Measurements from ENCODE around the gene SOX2. TPM values are rescaled to one million over a fixed set of nuclear protein-coding genes. Genes with fewer than 3 reads are reported as not detected.

Gene SOX2
- 24.0 TPM for polyA plus RNA-seq (2012; ENCODE audit: insufficient read length, low read depth)

DNA sequence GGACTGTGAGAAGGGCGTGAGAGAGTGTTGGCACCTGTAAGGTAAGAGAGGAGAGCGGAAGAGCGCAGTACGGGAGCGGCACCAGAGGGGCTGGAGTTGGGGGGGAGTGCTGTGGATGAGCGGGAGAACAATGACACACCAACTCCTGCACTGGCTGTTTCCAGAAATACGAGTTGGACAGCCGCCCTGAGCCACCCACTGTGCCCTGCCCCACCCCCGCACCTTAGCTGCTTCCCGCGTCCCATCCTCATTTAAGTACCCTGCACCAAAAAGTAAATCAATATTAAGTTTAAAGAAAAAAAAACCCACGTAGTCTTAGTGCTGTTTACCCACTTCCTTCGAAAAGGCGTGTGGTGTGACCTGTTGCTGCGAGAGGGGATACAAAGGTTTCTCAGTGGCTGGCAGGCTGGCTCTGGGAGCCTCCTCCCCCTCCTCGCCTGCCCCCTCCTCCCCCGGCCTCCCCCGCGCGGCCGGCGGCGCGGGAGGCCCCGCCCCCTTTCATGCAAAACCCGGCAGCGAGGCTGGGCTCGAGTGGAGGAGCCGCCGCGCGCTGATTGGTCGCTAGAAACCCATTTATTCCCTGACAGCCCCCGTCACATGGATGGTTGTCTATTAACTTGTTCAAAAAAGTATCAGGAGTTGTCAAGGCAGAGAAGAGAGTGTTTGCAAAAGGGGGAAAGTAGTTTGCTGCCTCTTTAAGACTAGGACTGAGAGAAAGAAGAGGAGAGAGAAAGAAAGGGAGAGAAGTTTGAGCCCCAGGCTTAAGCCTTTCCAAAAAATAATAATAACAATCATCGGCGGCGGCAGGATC lies at the start of gene SOX2:
Gene SOX2, plus strand, starts transcription at position 601 of the 811 bp plus-strand sequence. CDS start 436 bp downstream, outside the sequence.
- TF ChIP-seq SIN3A (IDR thresholded peaks at IDR 0.05; ENCODE audit: borderline replicate concordance, insufficient read depth, low read length) (0 out of 2 replicates have a peak, but pooled peaks have one; percentile 42), TAF1 (IDR thresholded peaks at IDR 0.05; ENCODE audit: borderline replicate concordance, insufficient read depth, low read length) (peak; percentile 87; the same call in 1 of the 2 replicates), FOXP2 (optimal IDR thresholded peaks at IDR 0.05; ENCODE audit: borderline replicate concordance, extremely low read depth, extremely low read length, insufficient read depth) (no peak), POLR2AphosphoS5 (IDR thresholded peaks at IDR 0.05; ENCODE audit: low read depth, low read length) (peak; percentile 94)
- TF ChIP-seq, protein P1, sequence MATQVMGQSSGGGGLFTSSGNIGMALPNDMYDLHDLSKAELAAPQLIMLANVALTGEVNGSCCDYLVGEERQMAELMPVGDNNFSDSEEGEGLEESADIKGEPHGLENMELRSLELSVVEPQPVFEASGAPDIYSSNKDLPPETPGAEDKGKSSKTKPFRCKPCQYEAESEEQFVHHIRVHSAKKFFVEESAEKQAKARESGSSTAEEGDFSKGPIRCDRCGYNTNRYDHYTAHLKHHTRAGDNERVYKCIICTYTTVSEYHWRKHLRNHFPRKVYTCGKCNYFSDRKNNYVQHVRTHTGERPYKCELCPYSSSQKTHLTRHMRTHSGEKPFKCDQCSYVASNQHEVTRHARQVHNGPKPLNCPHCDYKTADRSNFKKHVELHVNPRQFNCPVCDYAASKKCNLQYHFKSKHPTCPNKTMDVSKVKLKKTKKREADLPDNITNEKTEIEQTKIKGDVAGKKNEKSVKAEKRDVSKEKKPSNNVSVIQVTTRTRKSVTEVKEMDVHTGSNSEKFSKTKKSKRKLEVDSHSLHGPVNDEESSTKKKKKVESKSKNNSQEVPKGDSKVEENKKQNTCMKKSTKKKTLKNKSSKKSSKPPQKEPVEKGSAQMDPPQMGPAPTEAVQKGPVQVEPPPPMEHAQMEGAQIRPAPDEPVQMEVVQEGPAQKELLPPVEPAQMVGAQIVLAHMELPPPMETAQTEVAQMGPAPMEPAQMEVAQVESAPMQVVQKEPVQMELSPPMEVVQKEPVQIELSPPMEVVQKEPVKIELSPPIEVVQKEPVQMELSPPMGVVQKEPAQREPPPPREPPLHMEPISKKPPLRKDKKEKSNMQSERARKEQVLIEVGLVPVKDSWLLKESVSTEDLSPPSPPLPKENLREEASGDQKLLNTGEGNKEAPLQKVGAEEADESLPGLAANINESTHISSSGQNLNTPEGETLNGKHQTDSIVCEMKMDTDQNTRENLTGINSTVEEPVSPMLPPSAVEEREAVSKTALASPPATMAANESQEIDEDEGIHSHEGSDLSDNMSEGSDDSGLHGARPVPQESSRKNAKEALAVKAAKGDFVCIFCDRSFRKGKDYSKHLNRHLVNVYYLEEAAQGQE (IDR thresholded peaks at IDR 0.05; ENCODE audit: insufficient read depth in 1 of 2, low read depth in 2 of 2, low read length in 2 of 2), result 0 out of 4 replicates have a peak, but pooled peaks of 1 of the 2 experiments have one; percentile 6

DNA sequence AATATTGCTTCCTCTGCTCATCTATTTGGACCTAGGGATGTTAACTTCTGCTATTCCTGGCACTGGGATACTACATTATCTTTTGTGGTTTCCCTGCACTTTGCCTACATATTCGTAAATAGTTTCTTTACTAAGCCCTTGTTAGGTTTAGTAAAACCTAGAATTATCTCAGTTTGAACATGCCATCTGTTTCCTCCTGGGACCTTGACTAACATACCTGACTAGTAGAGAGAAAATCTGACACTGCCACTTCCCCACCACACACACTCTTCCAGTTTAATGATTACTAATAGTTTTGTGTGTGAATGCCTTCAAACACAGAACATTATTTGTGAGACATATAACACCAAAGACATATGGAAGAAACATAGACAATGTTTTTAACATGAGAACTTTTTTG lies 28.2 kb upstream of the SOX2 start:
- TF ChIP-seq SIN3A (IDR thresholded peaks at IDR 0.05; ENCODE audit: borderline replicate concordance, insufficient read depth, low read length) (no peak), TAF1 (IDR thresholded peaks at IDR 0.05; ENCODE audit: borderline replicate concordance, insufficient read depth, low read length) (no peak), POLR2AphosphoS5 (IDR thresholded peaks at IDR 0.05; ENCODE audit: low read depth, low read length) (no peak), FOXP2 (optimal IDR thresholded peaks at IDR 0.05; ENCODE audit: borderline replicate concordance, extremely low read depth, extremely low read length, insufficient read depth) (no peak)
- TF ChIP-seq, protein P1 (IDR thresholded peaks at IDR 0.05; ENCODE audit: insufficient read depth in 1 of 2, low read depth in 2 of 2, low read length in 2 of 2), result no peak

DNA sequence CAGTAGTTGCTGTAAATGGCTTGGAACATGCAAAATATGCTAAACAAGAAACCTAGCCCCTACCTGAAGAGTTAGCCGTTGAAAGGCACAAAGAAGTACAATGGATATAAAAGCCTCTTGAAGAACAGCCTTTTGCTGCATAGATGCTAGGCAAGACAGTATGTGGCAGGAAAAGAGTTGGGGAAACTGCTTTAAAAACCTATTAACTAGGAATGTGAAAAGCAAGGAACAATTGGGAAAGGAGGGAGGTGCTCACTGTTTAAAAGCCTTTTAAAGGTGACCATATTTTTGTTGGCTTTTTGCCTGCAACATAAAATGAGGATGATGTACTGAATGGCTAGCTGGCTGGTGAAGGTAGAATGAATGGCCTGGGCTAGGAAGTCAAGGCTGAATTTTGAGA lies 24.5 kb upstream of the SOX2 start:
- TF ChIP-seq FOXP2 (optimal IDR thresholded peaks at IDR 0.05; ENCODE audit: borderline replicate concordance, extremely low read depth, extremely low read length, insufficient read depth) (no peak), TAF1 (IDR thresholded peaks at IDR 0.05; ENCODE audit: borderline replicate concordance, insufficient read depth, low read length) (no peak), SIN3A (IDR thresholded peaks at IDR 0.05; ENCODE audit: borderline replicate concordance, insufficient read depth, low read length) (no peak)
- TF ChIP-seq, protein P1 (IDR thresholded peaks at IDR 0.05; ENCODE audit: insufficient read depth in 1 of 2, low read depth in 2 of 2, low read length in 2 of 2), result no peak

DNA sequence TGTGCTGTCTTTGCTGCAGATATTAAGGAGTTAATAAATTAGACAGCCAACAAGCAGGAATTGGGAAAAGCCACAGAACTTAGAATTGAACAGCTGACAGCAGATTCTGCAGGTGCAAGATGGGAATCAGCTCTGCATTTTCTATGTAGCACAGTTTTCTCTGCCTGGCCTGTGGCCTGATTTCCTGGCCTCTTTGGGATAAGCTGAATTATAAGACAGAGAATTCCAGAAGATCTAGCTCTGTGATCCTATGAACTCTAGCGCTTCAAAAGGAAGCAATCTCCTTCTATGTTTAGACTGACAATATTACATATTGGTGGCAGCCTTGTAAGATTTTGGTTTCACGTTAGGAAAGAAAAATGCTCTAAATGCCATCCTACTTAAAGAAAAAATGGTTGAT lies 24.0 kb upstream of the SOX2 start:
- no peak for TF ChIP-seq SIN3A (IDR thresholded peaks at IDR 0.05; ENCODE audit: borderline replicate concordance, insufficient read depth, low read length)
- no peak for TF ChIP-seq TAF1 (IDR thresholded peaks at IDR 0.05; ENCODE audit: borderline replicate concordance, insufficient read depth, low read length)
- TF ChIP-seq, protein P1 (IDR thresholded peaks at IDR 0.05; ENCODE audit: insufficient read depth in 1 of 2, low read depth in 2 of 2, low read length in 2 of 2), result no peak
- no peak for TF ChIP-seq FOXP2 (optimal IDR thresholded peaks at IDR 0.05; ENCODE audit: borderline replicate concordance, extremely low read depth, extremely low read length, insufficient read depth)
- no peak for TF ChIP-seq POLR2AphosphoS5 (IDR thresholded peaks at IDR 0.05; ENCODE audit: low read depth, low read length)
